ENCODE measurements around the gene CYBC1. TPM values are rescaled to one million over a fixed set of nuclear protein-coding genes. Genes with fewer than 3 reads are reported as not detected.

CYBC1 gene
- 26.6 TPM for total RNA-seq
- long read RNA-seq, transcript CYBC1-201 (7 exons, 2,093 nt) = major isoform, 34 of 70 reads
- long read RNA-seq, transcript CYBC1-203 (6 exons, 2,050 nt) = minor isoform, 6 of 70 reads
- long read RNA-seq, partial matches to known transcripts = 4 of 70 reads
- long read RNA-seq, other reads (novel, unspliced or antisense) = 22 of 70 reads

- peak; percentile 98 for ATAC-seq (ENCODE audit: poor library complexity)
- peak; percentile 95 for DNase-seq
- intact Hi-C loops (cut with DNase I) = no loop called here
Measured at GRCh38 chr17:82450357-82451106, at the start of gene CYBC1. TSS of gene CYBC1 (minus strand) at chr17:82450752. CDS start at chr17:82449254, 1,498 bp downstream.

DNA sequence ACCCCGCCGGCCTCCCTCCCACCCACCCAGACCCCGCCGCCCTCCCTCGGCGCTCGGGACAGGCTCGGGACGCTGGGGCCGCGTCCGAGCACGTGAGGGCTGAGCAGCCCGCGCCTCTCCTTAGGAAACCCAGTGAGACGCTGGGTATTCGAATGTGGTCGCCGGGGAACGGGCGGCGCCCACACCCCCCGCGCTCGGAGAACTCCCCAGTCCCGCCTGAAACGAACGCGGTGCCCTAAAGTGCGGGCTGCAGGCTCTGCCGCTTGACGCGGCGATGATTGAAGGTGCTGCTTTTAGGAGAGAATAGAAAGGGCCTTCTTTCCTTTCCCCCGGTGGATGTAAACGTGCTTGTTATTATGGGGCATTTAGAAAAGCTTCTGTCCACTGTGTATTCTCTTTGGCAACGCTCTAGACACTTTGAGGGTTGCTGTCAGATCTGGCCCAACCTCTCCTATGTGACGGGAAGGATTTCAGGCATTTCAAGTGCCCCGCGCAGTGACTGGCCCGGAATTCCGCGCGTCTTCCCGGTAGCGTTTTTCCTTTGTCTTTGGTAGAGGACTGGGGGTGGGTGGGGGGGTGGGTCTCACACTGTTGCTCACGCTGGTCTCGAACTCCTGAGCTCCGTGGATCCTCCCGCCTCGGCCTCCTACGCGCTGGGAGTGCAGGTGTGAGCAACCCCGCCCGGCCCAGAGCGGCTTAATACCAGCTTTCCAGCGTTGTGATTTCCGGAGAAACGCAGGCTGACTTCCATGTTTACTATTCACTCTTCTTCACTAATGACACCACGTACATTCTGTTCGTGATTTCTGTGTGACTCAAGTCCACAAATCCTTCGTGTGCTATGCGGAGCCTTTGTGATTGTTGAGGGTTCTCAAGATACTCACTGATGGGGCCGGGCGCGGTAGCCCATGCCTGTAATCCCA is 47.2 kb upstream of the CYBC1 start:
- intact Hi-C loops (cut with DNase I) = loop anchor here (10.0 kb wide), 1 partner anchor 47 kb away; no protein-coding TSS in a partner anchor
- ATAC-seq (ENCODE audit: poor library complexity) (peak; percentile 49), DNase-seq (peak; percentile 63)

GRCh38 chr17:82496529-82497434 is 46.2 kb upstream of the CYBC1 start:
- DNase-seq (peak; percentile 99), ATAC-seq (ENCODE audit: poor library complexity) (peak; percentile 91)
- intact Hi-C loops (cut with DNase I) = loop anchor here (10.0 kb wide), 1 partner anchor 48 kb away; no protein-coding TSS in a partner anchor

DNA sequence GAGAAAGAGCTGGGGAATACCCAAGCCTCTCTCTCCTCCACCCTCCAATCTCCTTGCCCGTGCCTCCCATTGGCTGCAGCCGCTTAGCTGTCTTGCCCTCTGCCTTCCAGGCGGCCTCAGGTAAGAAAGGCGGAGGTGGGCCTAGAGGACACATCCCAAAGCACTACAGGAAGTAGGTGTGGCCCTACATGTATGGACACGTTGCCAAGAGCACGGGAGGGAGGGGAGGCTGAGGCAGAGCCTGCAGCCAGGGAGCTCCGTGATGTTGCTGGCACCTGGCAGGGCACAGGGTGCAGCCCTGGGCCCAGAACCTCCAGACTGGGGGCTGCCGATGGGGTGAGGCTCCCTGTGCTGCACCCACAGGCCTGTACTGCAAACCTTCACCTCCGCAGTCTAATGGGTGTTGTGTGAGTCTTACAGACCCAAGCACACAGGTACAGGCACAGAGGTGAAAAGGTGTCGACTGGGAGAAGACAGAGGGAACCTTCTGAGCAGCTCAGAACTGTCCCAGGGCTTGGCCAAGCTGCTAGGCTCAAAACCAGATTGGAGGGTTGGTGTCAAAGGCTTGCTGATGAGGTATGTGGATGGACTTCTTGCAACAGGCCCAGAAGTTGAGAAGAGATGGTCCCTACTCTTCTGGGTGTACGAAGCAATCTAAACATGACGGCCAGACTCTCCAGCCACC is 45.4 kb upstream of the CYBC1 start:
- intact Hi-C loops (cut with DNase I) = loop anchor here (10.0 kb wide), 1 partner anchor 49 kb away; no protein-coding TSS in a partner anchor
- ATAC-seq (ENCODE audit: poor library complexity) (no peak), DNase-seq (no peak)

GRCh38 chr17:82494236-82495055 is 43.9 kb upstream of the CYBC1 start:
- DNase-seq (peak; percentile 91), ATAC-seq (ENCODE audit: poor library complexity) (peak; percentile 79)
- intact Hi-C loops (cut with DNase I) = loop anchor here (10.0 kb wide), 1 partner anchor 50 kb away; no protein-coding TSS in a partner anchor

DNA sequence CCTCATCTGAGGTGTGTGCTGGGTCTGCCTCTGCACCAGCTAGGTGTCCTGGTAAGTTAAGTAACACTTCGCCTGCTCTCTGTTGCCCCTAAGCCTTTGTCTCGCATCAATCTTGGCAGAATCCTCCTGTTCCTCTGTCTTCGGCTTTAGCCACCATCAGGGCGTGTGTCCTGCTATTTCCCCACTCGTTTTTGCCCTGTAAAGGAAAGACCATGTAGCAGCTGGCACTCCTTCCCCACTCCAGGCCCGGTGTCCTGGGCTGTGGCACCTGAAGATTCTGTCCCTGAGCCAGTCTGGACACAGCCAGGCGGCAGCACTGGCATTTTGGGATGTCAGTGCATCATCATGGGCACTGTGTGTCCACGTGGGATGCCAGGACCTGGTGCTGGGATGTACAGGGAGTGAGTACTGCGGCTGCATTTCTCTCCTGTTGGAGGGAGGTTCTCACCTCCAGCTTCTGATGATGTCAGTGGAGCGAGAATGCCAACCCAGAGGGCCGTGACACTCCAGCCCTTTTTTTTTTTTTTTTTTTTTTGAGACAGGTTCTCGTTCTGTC is 42.8 kb upstream of the CYBC1 start:
- intact Hi-C loops (cut with DNase I) = loop anchor here (10.0 kb wide), 1 partner anchor 51 kb away; no protein-coding TSS in a partner anchor
- no peak for DNase-seq
- ATAC-seq (ENCODE audit: poor library complexity) = no peak

GRCh38 chr17:82492643-82493225 is 42.2 kb upstream of the CYBC1 start:
- intact Hi-C loops (cut with DNase I) = loop anchor here (10.0 kb wide), 1 partner anchor 52 kb away; no protein-coding TSS in a partner anchor
- no peak for ATAC-seq (ENCODE audit: poor library complexity)
- DNase-seq = no peak

DNA sequence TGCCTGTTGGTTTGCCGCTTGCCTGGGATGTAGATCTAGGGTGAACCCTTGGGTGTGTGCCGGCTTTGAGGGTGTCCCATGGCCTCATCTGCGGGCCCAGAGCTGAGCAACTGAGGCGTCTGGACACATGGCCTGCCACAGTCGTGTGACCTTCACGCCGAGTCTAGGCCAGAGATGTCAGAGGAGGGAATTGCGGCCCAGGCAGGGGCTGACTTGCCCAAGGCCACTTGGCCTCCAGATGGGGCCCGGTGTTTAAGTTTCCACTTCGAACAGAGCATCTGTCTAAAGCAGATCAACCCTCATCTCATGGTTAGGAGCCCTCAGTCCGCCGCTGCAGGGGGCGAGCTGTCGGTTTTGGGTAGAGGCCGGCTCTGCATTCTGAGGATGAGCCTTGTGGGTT is 41.0 kb upstream of the CYBC1 start:
- intact Hi-C loops (cut with DNase I) = loop anchor here (10.0 kb wide), 1 partner anchor 53 kb away; no protein-coding TSS in a partner anchor
- ATAC-seq (ENCODE audit: poor library complexity) = no peak
- no peak for DNase-seq

DNA sequence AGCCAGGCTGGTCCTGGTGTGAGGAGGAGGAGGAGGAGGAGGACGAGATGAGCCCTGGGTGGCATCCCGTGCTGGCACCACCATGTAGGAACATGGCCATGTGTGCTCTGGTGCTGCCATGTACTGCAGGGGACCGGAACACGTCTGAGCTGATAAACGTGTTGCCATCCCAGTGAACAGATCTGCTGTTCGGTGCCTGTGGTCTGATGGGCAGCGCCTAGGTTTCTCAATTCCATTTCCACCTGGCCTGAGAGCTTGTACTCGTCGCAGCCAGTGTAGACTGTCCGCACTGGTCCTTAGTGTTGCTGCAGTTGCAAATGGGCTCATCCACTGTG is 40.6 kb upstream of the CYBC1 start:
- DNase-seq (no peak), ATAC-seq (ENCODE audit: poor library complexity) (no peak)
- intact Hi-C loops (cut with DNase I) = loop anchor here (10.0 kb wide), 1 partner anchor 54 kb away; no protein-coding TSS in a partner anchor

DNA sequence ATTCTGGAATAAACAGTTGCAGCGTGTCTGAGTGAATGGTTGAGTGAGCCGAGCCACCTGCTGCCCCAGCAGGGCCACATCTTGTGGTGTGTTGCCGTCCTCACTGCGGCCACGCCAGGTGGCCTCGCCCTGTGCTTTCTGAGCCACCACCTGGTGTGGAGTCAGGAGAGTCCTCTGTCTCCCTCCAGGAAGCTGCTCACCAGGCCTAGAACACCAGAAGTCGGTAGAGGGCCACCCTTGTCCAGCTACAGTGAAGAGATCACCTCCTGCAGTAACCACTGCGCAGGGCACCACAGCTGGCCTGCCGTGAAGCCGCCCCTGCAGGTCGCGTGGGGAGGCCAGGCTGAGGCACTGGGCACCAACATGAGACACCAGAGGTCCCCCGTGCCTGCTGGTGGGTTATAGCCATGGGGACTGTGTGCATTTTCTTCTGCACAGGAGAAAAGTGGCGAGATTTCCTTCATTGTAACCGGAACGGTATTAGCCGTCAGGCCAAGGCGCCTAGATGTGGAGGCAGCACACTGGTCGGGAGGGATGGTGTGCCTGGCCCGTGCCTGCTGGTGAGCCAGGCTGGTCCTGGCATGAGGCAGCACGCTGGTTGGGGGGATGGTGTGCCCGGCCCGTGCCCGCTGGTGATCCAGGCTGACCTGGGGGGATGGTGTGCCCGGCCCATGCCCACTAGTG is 40.1 kb upstream of the CYBC1 start:
- intact Hi-C loops (cut with DNase I) = loop anchor here (10.0 kb wide), 1 partner anchor 54 kb away; no protein-coding TSS in a partner anchor

DNA sequence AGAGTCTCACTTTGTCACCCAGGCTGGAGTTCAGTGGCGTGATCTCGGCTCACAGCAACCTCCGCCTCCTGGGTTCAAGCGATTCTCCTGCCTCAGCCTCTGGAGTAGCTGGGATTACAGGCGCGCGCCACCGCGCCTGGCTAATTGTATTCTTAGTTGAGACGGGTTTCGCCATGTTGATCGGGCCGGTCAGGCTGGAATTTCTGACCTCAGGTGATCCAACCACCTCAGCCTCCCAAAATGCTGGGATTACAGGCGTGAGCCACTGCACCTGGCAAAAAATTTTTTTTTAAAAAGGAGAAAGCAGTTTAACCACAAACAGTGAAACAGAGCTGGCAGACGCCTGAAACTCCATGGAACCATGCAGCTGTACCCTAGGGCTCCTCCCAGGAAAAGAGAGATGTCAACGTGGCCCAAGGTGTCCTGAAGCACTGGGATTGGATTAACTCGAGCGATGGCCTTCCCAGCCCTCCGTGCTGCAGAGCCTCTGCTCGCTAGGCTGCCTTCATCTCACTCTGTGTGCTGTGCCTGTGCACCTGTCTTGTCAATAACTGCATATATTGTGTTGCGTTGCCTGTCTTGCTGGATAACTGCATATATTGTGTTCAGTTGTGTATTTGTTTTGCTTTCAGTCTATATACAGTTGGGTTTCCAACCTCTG is 39.4 kb upstream of the CYBC1 start:
- intact Hi-C loops (cut with DNase I) = loop anchor here (10.0 kb wide), 1 partner anchor 55 kb away; no protein-coding TSS in a partner anchor
- ATAC-seq (ENCODE audit: poor library complexity) (no peak), DNase-seq (no peak)

More for the DNA sequence above, 40.1 kb upstream of the CYBC1 start:
- DNase-seq (no peak), ATAC-seq (ENCODE audit: poor library complexity) (no peak)

- intact Hi-C loops (cut with DNase I) = no loop called here
- ATAC-seq (ENCODE audit: poor library complexity) = peak; percentile 91
- DNase-seq = peak; percentile 86
Measured at GRCh38 chr17:82489117-82489516, 38.6 kb upstream of the CYBC1 start.

DNA sequence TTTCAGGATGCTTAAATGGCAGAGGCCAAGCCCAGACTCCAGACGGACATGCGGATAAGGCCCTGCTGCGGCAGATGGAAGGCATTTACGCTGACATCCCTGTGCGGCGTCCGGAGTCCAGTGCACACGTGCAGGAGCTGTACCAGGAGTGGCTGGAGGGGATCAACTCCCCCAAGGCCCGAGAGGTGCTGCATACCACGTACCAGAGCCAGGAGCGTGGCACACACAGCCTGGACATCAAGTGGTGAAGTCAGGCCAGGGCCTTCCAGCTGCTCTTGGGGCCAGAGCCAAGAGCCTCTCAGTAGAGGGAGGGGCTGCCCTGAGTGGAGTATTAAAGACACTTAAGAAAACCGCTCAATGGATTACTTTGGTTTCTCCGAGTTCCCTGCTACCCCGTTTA is 37.4 kb upstream of the CYBC1 start:
- ATAC-seq (ENCODE audit: poor library complexity) (peak; percentile 76), DNase-seq (peak; percentile 69)
- intact Hi-C loops (cut with DNase I) = no loop called here

DNA sequence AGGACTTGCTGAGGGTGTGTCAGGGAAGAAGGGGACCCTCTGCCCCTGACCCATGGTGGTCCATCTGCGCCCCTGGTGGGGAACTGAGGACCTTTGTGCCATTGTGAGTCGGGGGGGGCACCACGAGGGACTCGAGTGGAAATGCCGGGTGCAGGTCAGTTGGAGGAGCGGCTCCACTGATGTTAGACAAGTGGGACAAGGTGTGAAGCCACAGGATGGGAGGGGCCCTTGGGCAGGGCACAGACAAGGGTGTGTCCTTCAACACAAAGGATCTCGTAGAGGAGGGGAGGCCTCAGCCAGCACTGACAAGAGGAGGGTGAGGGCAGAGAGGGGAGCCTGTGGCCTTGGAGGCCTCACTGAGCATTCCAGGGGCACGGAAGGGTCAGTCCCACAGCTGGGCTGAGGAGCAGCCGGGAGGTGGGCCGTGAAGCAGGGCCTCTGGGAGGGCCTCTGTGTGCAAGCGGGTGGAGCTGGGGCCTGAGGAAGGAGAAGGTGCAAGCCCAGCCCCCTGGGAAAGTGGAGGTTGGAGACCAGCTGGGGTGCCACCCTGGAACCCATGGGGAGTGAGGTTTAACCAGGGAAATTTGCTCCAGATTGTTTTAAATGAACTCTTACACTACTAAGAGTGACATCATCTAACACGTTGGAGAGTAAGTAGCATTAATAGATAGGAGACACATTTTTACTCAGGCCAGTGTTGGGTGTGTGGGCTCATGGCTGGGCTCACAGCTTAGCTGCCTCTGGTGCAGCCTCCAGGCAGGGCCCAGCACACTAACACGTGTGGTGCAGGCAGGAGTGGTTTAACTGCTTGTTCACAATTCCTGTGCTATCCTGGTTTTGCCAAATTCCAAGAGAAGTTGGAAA is 35.9 kb upstream of the CYBC1 start:
- ATAC-seq (ENCODE audit: poor library complexity) = no peak
- intact Hi-C loops (cut with DNase I) = no loop called here
- no peak for DNase-seq
